Activated T-cell treated with anti-CD3 and anti-CD28 coated beads for 48 hours (primary cell): ENCODE measurements around the gene PYURF.

Source experiments
- DNase-seq: peaks from one replicate; pipeline ENCODE4 v3.0.0-alpha.2; 2020; ENCODE audit warnings: low read depth

The PYURF gene

GRCh38 chr4:88523325-88524129 is at the start of gene PYURF:
Gene PYURF (minus strand): TSS chr4:88523776. CDS start chr4:88523700, 76 bp downstream.
- DNase-seq: peak; percentile 82

- DNase-seq: no peak
These were observed 46.4 kb upstream of the PYURF start for GRCh38 chr4:88570001-88570400.

- no peak for DNase-seq
These were observed 44.0 kb upstream of the PYURF start for GRCh38 chr4:88567591-88567990.

GRCh38 chr4:88549815-88550214 is 26.2 kb upstream of the PYURF start:
- DNase-seq: no peak

- peak; percentile 68 for DNase-seq
These were observed 15.9 kb upstream of the PYURF start for GRCh38 chr4:88539322-88540068.

GRCh38 chr4:88537709-88538108 is 14.1 kb upstream of the PYURF start:
- no peak for DNase-seq

GRCh38 chr4:88535090-88535755 is 11.6 kb upstream of the PYURF start:
- peak; percentile 9 for DNase-seq

- DNase-seq: no peak
These were observed 10.6 kb upstream of the PYURF start for GRCh38 chr4:88533937-88534750.

- DNase-seq: no peak
These were observed 9.7 kb upstream of the PYURF start for GRCh38 chr4:88533088-88533790.

- DNase-seq: no peak
These were observed 8.0 kb upstream of the PYURF start for GRCh38 chr4:88531549-88531948.

GRCh38 chr4:88528861-88529260 is 5.3 kb upstream of the PYURF start:
- DNase-seq: no peak

GRCh38 chr4:88527787-88528186 is 4.2 kb upstream of the PYURF start:
- DNase-seq: no peak

GRCh38 chr4:88526221-88526815 is 2.7 kb upstream of the PYURF start:
- DNase-seq: no peak

GRCh38 chr4:88524171-88524570 is 595 bp upstream of the PYURF start:
- DNase-seq: no peak

GRCh38 chr4:88522702-88523324 is 763 bp downstream of the PYURF start:
- peak; percentile 24 for DNase-seq

GRCh38 chr4:88518911-88519310 is 4.7 kb downstream of the PYURF start:
- DNase-seq: no peak

GRCh38 chr4:88517825-88518224 is 5.8 kb downstream of the PYURF start:
- DNase-seq: no peak

GRCh38 chr4:88516746-88517145 is 6.8 kb downstream of the PYURF start:
- no peak for DNase-seq

- DNase-seq: no peak
These were observed 8.7 kb downstream of the PYURF start for GRCh38 chr4:88514557-88515511.
